NCI-H1048 (cell line): ENCODE results near the gene RREB1.

Experiments used
- DNase-seq: peaks from one replicate; lab custom pipeline; 2025; lab: John Stamatoyannopoulos, UW

The RREB1 gene

GRCh38 chr6:7100072-7100752 is 7.5 kb upstream of the RREB1 start:
- DNase-seq = no peak

GRCh38 chr6:7100753-7101081 is 7.0 kb upstream of the RREB1 start:
- no peak for DNase-seq

- DNase-seq = no peak
These were observed 6.5 kb upstream of the RREB1 start for GRCh38 chr6:7101290-7101689.

- no peak for DNase-seq
These were observed 3.0 kb upstream of the RREB1 start for GRCh38 chr6:7104752-7105151.

GRCh38 chr6:7106215-7106751 is 1.5 kb upstream of the RREB1 start:
- no peak for DNase-seq

- DNase-seq = no peak
These were observed 796 bp upstream of the RREB1 start for GRCh38 chr6:7106752-7107577.

GRCh38 chr6:7108196-7108963 is 619 bp downstream of the RREB1 start:
- DNase-seq = no peak

- no peak for DNase-seq
These were observed 1.4 kb downstream of the RREB1 start for GRCh38 chr6:7108964-7109836.

GRCh38 chr6:7110092-7110792 is 2.5 kb downstream of the RREB1 start:
- no peak for DNase-seq

- DNase-seq = no peak
These were observed 3.4 kb downstream of the RREB1 start for GRCh38 chr6:7111095-7111690.

GRCh38 chr6:7112171-7112570 is 4.4 kb downstream of the RREB1 start:
- DNase-seq = no peak

- DNase-seq = no peak
These were observed 5.1 kb downstream of the RREB1 start for GRCh38 chr6:7112741-7113313.

- DNase-seq = no peak
These were observed 7.1 kb downstream of the RREB1 start for GRCh38 chr6:7114744-7115458.

GRCh38 chr6:7115543-7116231 is 7.9 kb downstream of the RREB1 start:
- DNase-seq = no peak

- no peak for DNase-seq
These were observed 11.6 kb downstream of the RREB1 start for GRCh38 chr6:7119272-7119801.

- DNase-seq = no peak
These were observed 14.0 kb downstream of the RREB1 start for GRCh38 chr6:7121700-7122241.

- no peak for DNase-seq
These were observed 14.9 kb downstream of the RREB1 start for GRCh38 chr6:7122684-7123083.

- no peak for DNase-seq
These were observed 16.4 kb downstream of the RREB1 start for GRCh38 chr6:7124114-7124513.
